Peyer's patch (tissue), 4 donors: ENCODE results near the gene DFFB. TPM values are rescaled to one million over a fixed set of nuclear protein-coding genes. Genes with fewer than 3 reads are reported as not detected.

Experiments used
- DNase-seq, 3 donors: peaks; one replicate each; pipeline ENCODE4 v3.0.0-alpha.2; 2017 to 2019
- H3K27ac ChIP-seq, 4 donors: fragments of 200-600 bp; sonication (generic); one replicate each; pipeline ENCODE4 v1.5.1; 2016 to 2019
- H3K27me3 ChIP-seq, 2 donors: fragments of 200-600 bp; sonication (generic); one replicate each; pipeline ENCODE4 v1.5.1; 2019
- H3K36me3 ChIP-seq, 3 donors: fragments of 200-600 bp; sonication (generic); one replicate each; pipeline ENCODE4 v1.5.1; 2016 to 2019
- H3K4me1 ChIP-seq, 4 donors: fragments of 200-600 bp; sonication (generic); one replicate each; pipeline ENCODE4 v1.5.1; 2016 to 2019
- H3K4me3 ChIP-seq, 4 donors: fragments of 200-600 bp; sonication (generic); 1 replicate in 3 of 4; 2 replicates in 1 of 4; pipeline ENCODE4 v1.5.1; 2016 to 2019; ENCODE audit warnings: mild to moderate bottlenecking in 1 of 4
- H3K9me3 ChIP-seq, 4 donors: fragments of 200-600 bp; sonication (generic); one replicate each; pipeline ENCODE4 v1.5.1; 2016 to 2019; ENCODE audit warnings: mild to moderate bottlenecking in 1 of 4
- CTCF ChIP-seq, 6 experiments: fragments of 450-650 bp in 4 of 6; fragments of 200-600 bp in 2 of 6; sonication (generic) in 1 of 6; IDR thresholded peaks; one replicate each; pipeline ENCODE4 v1.5.1; 2017 to 2019; ENCODE audit warnings: antibody characterized with exemption in 6 of 6, mild to moderate bottlenecking in 3 of 6, moderate library complexity in 1 of 6
- POLR2A ChIP-seq, 2 donors: fragments of 450-650 bp; IDR thresholded peaks; one replicate each; pipeline ENCODE4 v1.5.1; 2017; ENCODE audit warnings: antibody characterized with exemption in 2 of 2, mild to moderate bottlenecking in 2 of 2, moderate library complexity in 2 of 2
- total RNA-seq, 4 donors: library from RNA; depleted of rRNA; stranded (reverse); fragments of >200 nt; gene quantifications; one replicate each; pipeline ENCODE4 v1.1.0, GENCODE V29; 2016

The DFFB gene
- total RNA-seq, 4 donors from 2014 or later: 6.8 to 22.8 (median 13.7) TPM

GRCh38 chr1:3814771-3815561 lies 42.3 kb upstream of the DFFB start:
- Histone ChIP-seq H3K27ac (no peak overlapping the region), H3K4me1 (no peaks in the 10 kb centered on the region), H3K4me3 (no peak overlapping the region), H3K27me3 (no peaks in the 10 kb centered on the region), H3K36me3 (peaks cover 0 to 24% (median 0%) of the 10 kb centered on the region in 3 donors), H3K9me3 (no peaks in the 10 kb centered on the region)
- TF ChIP-seq POLR2A (IDR thresholded peaks at IDR 0.05) (no peak), CTCF (IDR thresholded peaks at IDR 0.05) (no peak)
- DNase-seq: no peak

GRCh38 chr1:3816331-3817137 lies 40.7 kb upstream of the DFFB start:
- Histone ChIP-seq H3K9me3 (no peaks in the 10 kb centered on the region), H3K4me1 (no peaks in the 10 kb centered on the region), H3K27me3 (no peaks in the 10 kb centered on the region), H3K27ac (no peak overlapping the region), H3K36me3 (peaks cover 0 to 40% (median 0%) of the 10 kb centered on the region in 3 donors), H3K4me3 (no peak overlapping the region)
- no peak for DNase-seq
- TF ChIP-seq CTCF (IDR thresholded peaks at IDR 0.05) (no peak), POLR2A (IDR thresholded peaks at IDR 0.05) (no peak)

- DNase-seq: no peak
- peaks cover 0 to 45% (median 0%) of the 10 kb centered on the region in 3 donors for H3K36me3 ChIP-seq
- H3K9me3 ChIP-seq: no peaks in the 10 kb centered on the region
- H3K4me1 ChIP-seq: no peaks in the 10 kb centered on the region
- no peak overlapping the region for H3K27ac ChIP-seq
- H3K27me3 ChIP-seq: no peaks in the 10 kb centered on the region
- TF ChIP-seq CTCF (IDR thresholded peaks at IDR 0.05): no peak
- no peak overlapping the region for H3K4me3 ChIP-seq
Observed at GRCh38 chr1:3817138-3817740, 40.0 kb upstream of the DFFB start.

GRCh38 chr1:3817821-3818597 lies 39.3 kb upstream of the DFFB start:
- H3K27ac ChIP-seq: no peak overlapping the region
- TF ChIP-seq CTCF (IDR thresholded peaks at IDR 0.05) (no peak), POLR2A (IDR thresholded peaks at IDR 0.05) (no peak)
- peaks cover 0 to 53% (median 0%) of the 10 kb centered on the region in 3 donors for H3K36me3 ChIP-seq
- H3K4me1 ChIP-seq: no peaks in the 10 kb centered on the region
- DNase-seq: no peak
- H3K27me3 ChIP-seq: no peaks in the 10 kb centered on the region
- no peak overlapping the region for H3K4me3 ChIP-seq
- H3K9me3 ChIP-seq: no peaks in the 10 kb centered on the region

GRCh38 chr1:3819771-3820200 lies 37.5 kb upstream of the DFFB start:
- Histone ChIP-seq H3K9me3 (no peaks in the 10 kb centered on the region), H3K27ac (no peak overlapping the region), H3K27me3 (no peaks in the 10 kb centered on the region), H3K4me1 (no peaks in the 10 kb centered on the region), H3K36me3 (peaks cover 0 to 58% (median 0%) of the 10 kb centered on the region in 3 donors), H3K4me3 (no peak overlapping the region)
- no peak for TF ChIP-seq POLR2A (IDR thresholded peaks at IDR 0.05)
- no peak for DNase-seq
